NCI-H146 (cell line): ENCODE measurements around the gene SPOPL.

Experiments
- DNase-seq: peaks from one replicate; lab custom pipeline; 2025; lab: John Stamatoyannopoulos, UW

SPOPL gene

GRCh38 chr2:138601458-138602165, 100.0 kb downstream of the SPOPL start:
- no peak for DNase-seq

- DNase-seq = peak; percentile 51
These were observed 100.5 kb downstream of the SPOPL start for GRCh38 chr2:138602166-138602460.

GRCh38 chr2:138607746-138608145, 106.2 kb downstream of the SPOPL start:
- DNase-seq = no peak

- DNase-seq = no peak
These were observed 107.9 kb downstream of the SPOPL start for GRCh38 chr2:138609446-138609845.

- DNase-seq = no peak
These were observed 108.8 kb downstream of the SPOPL start for GRCh38 chr2:138610201-138610953.

- DNase-seq = no peak
These were observed 113.7 kb downstream of the SPOPL start for GRCh38 chr2:138615257-138615656.

GRCh38 chr2:138617026-138617425, 115.5 kb downstream of the SPOPL start:
- DNase-seq = no peak

GRCh38 chr2:138618971-138619370, 117.4 kb downstream of the SPOPL start:
- no peak for DNase-seq

- no peak for DNase-seq
These were observed 118.9 kb downstream of the SPOPL start for GRCh38 chr2:138620431-138620830.

- DNase-seq = peak; percentile 14
These were observed 119.6 kb downstream of the SPOPL start for GRCh38 chr2:138621139-138621538.

- DNase-seq = no peak
These were observed 121.0 kb downstream of the SPOPL start for GRCh38 chr2:138622613-138623012.
